NCI-H2081 treated with DMSO at 0.1 percent for 48 hours (cell line): ENCODE results near the gene SHISA6.
"Not testable (repeated sequence)": the region's sequence is repeated elsewhere in the genome, so short reads cannot be mapped to it uniquely, and the experiment has no call there.

ENCODE experiments used
- DNase-seq: peaks from one replicate; lab custom pipeline; 2025; lab: John Stamatoyannopoulos, UW

Gene SHISA6

DNA sequence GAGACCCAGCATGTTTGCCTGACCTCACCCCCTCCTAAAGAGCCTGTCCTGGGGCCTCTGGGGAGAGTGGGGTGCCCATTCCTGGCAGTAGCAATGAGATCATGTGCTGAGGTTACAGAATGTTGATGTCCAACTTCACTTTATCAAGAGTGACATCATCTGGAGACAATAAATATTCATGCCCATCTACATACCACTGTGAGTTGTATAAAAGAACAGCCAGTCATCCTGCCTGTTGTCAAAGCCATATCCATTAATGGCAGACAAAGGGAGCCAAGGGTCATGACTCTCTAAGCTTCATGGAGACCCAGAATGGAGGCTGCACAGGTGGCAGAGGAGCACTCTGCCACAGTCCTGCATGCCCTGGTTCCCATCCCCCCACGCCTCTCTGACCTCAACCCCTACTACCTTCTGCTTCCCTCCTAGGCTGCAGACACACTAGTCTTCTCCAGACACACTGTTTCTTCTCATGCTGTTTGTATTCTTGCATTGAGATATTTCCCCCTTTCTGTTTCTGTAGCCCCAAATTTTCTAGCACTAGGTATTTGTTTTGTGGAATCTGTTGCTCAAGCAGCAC is 27.1 kb downstream of the SHISA6 start:
- no peak for DNase-seq

DNA sequence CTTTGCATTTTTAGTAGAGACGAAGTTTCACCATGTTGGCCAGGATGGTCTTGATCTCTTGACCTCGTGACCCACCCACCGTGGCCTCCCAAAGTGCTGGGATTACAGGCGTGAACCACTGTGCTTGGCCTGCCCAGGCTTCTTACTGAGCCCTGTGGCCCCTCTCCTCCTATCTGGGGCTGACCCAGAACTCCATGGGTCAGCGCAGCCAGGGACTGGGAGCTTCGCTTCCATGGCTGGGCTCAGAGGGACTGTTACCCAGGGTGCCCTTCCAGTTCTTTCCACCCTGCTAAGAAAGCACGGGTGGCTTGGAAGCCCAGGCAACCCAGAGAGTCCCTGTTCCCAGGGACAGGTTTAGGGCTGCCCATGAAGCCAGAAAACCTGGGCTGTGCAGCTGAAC is 28.2 kb downstream of the SHISA6 start:
- DNase-seq, result no peak

DNA sequence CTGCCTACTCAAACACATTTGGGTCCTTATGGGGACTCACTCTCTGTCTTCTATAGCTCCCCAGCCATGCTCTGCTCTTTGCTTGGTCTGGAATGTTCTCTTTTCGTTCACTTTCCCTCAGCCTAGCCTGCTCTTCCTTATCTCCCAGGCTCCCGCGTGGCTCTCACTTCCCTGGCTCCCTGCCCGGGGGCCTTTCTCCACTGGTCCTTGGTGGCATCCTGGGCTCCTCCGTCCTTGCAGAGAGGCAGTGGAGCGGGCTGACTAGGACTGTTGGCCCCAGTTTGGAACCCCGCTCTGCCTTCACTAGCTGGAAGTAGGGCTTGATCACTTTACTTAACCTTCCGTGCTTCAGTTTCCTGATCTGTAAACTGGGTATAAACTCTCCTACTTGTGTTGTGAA is 31.2 kb downstream of the SHISA6 start:
- DNase-seq, result no peak

DNA sequence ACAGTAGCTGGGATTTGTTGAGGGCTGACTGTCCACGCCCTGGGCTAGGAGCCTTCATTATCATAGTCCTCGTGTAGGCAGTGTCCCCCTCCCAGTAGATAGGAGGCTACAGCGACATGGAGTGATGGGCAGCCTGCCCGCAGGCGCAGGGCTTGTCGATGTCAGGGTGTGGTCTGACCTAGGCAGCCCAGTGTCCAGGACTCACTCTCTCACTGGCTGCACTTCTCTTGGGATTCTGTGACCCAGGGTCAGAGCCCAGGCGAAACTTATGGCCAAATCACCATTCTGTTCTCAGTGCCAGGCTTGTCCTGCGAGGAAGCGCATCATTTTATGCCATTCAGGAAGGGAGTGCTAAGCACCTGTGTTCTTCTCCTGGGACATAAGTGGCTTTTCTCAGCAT is 32.6 kb downstream of the SHISA6 start:
- DNase-seq, result no peak

DNA sequence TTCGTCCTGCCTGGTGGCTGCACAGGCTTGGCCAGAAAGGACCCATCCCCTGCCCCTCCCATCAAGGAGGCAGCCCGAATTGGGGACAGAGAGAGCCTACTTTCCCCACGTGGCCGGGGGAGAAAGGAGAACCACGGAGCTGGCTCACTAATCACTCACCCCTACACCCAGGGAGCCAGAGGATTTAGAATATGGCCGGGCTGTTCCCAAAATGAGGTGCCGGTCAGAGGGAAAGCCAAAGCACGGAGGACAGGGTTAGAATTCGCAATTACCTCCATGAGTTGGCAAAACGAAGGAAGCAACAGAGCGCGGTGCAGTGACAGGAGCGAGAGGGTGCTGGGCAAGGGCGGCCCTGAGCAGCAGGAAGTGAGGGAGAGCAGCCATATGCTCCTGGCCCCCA is 33.1 kb downstream of the SHISA6 start:
- no peak for DNase-seq

DNA sequence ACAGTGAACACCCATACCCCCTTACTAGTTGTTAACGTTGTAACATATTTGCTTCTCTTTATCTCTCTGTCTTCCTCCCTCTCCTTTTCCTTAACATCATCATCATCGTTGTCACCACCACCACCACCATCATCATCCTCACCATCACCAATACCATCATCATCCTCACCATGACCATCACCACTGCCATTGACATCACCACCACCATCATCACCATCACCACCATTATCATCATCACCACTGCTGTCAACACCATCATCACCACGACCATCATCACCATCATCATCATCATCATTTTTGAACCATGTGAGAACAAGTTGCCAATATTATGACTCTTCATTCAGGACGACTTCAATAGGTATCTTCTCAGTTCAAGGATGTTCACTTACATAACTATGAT is 35.5 kb downstream of the SHISA6 start:
- DNase-seq, result no peak

DNA sequence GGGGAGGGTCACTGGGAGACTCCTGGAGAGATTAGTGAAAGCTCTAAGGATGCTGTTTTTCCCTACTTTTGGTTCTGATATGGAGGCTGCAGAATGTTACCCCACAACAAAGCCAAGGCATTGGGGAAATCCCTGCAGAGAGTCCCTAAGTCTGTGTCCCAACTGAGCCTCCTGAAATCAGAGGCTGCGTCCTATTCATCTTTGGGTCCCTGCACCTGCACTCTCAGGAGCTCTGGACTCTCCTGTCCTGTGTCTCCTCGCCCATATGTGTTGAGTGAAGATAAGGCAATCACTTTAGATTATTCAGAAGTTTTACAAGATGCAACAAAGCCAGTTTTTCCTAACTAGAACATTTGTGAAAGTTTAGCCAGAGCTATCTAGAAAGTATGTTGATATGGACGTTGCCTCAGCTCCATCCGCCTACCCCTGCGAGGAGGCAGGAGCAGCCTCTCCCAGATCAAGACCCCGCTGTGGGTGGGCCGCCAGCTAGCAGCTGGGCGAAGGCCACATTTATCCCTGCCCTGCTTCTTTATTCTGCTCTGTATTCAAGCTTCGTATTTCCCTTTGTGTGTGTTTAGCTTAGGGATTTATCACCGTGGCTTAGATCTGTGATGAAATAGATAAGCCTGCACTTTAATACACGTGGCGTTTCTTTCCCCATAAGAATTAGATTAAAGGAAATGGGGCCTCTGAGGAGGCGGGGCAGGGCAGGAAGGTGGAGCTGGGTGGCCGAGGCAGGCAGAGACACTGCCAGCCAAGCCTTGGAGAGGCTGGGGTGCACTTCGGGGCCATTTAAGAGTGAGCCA is 37.4 kb downstream of the SHISA6 start:
- no peak for DNase-seq

DNA sequence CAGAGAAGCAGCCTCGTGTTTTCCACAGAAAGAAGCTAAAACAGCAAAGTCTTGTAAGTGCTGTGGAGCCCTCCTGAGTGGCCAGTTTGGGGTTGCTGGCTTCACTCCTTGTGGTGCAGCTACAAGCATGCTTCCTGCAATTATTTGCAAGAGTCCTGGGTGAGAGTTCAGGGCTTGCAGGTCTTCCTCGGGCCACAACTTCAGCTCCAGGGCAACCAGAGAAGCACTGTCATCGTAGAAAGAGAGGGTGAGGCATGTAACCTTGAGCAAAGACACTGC is 37.9 kb downstream of the SHISA6 start:
- DNase-seq, result no peak

DNA sequence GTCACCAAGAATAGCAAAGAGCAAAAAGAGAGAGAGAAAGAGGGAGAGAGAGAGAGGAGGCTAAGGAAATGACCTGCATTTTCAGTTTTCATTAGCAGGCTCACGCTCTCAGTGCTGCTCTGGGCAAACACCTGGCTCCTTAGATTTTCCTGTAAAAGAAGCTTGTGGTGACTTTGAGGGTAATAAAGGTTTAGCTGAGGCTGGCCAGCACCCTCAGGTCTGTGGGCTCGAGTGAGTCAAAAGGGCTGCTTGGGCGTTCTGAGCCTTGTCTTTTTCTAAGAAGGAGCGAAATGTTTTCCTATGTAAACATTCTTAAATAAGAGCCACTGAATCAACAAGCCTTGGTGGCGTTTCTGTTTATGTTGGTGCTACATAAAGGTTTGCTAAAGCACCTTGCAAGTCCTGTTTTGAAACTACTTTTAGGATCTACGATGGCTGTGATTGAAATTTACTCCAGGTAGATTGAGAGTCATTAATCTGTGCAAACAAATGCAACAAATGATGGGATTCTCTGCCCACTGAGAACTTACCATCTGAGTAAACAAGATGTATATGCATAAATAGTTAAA is 38.8 kb downstream of the SHISA6 start:
- no peak for DNase-seq

DNA sequence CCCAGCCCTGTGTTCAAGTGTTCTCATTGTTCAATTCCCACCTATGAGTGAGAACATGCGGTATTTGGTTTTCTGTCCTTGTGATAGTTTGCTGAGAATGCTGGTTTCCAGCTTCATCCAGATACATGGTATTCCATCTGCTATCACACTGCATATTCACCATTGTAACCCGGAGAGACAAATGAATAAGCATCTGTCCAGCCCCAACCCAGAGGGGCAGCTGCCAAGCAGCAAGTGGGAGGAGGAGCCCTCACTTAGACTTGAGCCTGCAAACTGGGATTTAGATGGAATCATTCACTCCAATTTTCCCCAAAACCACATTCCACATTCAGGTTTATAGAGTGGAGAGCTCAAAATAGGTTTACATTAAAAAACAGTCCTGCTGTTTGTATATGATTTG is 41.6 kb downstream of the SHISA6 start:
- no peak for DNase-seq

DNA sequence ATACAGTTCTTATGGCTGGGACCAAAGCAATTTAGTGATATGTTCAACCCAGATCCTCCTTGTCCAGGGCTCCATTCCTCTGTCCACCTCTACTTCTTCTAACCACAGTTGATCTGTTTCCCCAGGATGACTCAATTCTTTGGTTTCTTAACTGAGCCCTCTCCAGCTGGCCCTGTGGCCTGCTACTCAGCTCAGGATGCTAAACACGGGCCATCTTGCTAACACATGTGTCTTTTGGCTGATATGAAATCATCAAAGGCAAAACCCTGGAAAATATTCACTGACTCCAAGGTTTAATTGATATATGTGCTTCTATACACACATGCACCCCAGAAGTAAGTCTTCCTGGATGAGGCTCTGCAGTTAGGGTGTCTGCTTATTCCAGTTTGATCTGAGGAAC is 43.8 kb downstream of the SHISA6 start:
- no peak for DNase-seq

DNA sequence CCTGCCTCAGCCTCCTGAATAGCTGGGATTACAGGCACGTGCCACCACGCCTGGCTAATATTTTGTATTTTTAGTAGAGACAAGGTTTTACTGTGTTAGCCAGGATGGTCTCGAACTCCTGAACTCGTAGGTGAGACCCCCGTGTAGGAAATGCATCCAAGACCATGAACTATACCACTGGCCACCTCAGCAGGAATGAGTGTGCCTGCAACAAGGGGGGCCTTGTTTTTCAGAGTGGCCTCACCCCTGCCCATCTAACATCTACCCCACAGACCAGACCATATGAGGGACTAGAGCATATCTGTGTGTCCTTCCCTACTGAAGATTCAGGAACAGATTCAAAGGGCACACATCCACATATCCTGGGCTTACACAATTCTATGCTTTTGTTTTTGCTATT is 44.9 kb downstream of the SHISA6 start:
- DNase-seq, result no peak

DNA sequence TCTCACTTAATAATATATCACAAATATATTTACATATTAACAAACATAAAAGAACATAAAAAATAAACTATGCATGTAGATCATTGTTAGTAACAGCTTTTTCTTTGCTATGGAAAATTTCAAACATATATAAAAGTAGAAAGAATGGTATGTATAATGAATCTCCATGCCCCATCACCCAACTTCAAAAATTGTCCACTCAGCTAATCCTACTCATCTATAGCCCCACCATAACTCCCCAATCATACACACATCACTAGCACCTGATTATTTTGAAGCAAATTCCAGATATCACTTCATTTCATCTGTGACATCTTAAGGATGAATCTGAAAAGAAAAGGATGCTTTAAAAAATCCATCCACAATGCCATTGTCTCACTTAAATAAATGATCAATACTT is 46.8 kb downstream of the SHISA6 start:
- no peak for DNase-seq

DNA sequence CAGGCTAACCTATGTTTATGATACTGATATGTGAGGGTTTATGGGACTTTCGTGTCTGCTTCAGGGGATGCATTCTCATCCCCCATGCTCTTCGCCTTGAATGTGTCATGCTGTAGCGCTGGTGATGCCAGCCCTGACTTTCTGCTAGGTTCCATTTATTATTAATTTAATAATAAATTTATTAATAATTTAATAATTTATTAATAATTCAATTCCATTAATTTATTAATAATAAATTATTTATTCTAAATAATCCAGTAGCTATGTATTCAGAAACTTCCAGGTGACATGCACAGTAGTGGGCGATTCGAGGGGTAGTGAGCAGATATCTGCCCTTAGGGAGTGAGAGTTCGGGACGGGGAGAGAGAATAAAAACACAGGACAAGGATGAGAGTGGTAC is 49.8 kb downstream of the SHISA6 start:
- DNase-seq, result no peak

DNA sequence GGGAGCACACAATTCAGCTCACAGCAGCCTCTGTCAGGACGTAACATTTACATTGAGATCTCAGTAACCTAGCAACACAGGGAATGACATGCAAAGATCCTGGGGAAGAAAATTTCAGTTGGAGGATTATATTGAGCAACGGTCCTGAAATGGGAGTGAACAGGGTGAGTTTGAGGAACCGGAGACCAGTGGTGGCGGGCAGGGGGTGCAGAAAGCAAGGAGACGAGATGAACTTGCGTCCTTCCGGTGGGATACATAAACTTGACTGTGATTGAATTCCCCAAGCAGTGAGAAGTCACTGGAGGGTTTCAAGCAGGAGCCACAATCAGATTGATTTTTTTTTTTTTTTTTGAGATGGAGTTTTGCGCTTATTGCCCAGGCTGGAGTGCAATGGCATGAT is 51.5 kb downstream of the SHISA6 start:
- DNase-seq, result no peak

DNA sequence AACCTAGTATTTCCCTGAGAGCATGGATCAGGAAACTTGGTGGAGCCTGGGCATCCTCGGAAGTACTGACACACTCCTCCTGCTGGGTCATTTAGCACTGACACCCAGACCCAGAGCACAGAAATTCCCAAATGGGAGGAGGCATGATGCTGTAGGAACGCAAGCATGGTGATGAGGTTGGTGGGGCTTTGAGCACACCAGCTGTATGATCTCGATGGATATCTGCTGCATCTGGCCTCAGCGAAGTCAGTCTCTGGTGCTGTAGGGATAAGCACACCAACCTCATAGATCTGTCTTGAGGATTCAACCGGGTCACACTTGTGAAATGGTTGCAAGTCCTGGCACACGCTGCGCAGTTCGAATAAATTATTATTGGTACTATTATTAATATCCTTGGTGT is 52.5 kb downstream of the SHISA6 start:
- no peak for DNase-seq

DNA sequence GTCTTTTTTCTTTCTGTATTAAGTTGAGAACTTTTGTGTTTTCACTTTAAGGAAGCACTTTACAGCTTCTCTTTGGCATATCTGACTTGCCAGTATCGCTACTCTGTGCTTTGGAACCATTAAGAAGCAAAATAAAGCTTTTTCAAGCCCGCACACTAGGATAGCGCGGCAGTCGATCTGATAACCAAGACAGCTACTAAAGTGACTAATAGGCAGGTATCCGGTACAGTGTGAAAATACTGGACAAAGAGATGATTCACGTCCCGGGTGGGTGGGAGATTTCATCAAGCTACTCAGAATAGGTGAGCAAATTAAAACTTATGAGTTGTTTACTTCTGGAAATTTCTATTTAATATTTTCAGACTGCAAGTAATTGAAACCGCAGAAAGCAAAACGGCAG is 53.8 kb downstream of the SHISA6 start:
- no peak for DNase-seq

DNA sequence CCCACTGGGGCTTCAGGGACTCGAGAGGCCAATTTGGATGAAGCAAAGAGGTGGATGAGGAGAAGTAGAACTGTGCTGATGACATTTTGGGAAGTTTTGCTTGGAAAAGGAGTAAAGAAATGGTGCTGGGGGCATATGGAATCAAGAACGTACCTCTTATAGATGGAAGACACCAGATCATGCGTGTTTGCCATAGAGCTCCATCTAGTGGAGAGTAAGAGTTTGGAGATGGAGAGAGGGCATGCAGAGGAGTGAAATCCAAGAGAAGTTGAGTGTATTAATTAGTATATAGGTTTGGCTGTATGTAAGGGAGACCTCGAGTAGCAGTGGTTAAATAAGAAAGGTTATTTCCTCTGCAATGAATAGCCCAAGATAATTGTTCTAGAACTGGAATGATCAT is 56.0 kb downstream of the SHISA6 start:
- no peak for DNase-seq

DNA sequence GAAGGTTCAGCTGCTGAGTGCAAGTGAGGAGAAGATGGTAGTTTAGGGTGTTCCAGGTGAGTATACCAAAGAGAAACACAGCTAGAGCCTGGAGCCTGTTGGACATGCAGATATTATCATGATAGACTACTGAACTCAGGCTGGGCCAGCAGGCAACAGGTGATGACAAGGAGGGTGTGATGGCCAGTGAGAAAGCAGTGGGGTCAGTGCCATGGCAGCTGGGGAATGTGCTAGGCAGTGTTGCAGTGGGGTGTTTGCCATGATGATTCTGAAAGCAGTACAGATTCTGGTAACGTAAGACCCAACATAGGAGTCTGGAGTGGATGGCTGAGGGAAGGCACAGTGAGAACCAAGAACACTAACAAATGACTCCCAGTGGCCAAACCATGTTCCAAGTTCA is 57.4 kb downstream of the SHISA6 start:
- DNase-seq, result no peak

DNA sequence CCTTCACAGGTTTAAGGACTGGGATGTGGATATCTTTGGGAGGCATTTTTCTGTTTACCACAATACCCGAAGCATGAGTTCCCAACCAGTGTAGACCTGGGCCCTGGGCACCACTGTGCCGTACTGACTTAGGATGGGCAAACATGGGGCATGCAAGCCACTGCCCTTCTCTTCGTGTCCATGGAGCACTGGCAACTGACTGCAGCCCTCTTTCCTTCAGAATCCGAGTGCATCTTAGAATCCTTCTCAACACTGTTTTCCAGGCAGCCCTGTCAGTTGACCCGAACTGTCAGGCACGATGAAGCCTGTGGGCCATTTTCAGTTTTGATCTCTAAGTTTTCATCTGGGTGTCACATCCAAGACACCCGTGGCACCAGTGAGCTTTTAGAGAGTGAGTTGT is 59.2 kb downstream of the SHISA6 start:
- no peak for DNase-seq

DNA sequence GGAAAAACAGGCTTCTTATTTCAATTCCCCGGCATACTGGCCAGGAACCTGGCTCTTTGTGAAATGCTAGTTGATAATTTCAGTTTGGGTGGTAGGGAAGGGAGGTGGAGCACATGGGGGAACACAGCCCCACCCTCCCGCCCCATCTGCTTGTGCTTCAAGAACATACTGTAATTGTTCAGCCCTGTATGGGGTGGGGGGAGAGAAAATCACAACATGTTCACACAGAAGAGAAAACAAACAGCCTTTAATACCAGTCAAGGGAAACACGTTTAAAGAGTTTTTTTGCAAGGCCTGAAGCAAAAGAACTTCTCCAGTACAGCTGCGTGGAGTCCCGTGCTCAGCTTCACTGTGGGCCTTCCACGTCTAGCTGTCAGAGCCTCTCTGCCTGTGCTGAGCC is 59.7 kb downstream of the SHISA6 start:
- DNase-seq, result no peak

DNA sequence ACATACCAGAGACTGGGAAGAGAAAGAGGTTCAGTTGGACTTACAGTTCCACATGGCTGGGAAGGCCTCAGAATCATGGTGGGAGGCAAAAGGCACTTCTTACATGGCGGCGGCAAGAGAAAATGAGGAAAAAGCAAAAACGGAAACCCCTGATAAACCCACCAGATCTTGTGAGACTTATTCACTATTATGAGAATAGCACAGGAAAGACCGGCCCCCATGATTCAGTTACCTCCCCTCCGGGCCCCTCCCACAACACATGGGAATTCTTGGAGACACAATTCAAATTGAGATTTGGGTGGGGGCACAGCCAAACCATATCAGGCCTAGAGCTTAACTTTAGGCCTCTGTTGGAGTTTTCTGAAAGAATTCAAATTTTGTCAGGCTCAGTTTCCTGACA is 60.9 kb downstream of the SHISA6 start:
- DNase-seq, result not testable (repeated sequence)

DNA sequence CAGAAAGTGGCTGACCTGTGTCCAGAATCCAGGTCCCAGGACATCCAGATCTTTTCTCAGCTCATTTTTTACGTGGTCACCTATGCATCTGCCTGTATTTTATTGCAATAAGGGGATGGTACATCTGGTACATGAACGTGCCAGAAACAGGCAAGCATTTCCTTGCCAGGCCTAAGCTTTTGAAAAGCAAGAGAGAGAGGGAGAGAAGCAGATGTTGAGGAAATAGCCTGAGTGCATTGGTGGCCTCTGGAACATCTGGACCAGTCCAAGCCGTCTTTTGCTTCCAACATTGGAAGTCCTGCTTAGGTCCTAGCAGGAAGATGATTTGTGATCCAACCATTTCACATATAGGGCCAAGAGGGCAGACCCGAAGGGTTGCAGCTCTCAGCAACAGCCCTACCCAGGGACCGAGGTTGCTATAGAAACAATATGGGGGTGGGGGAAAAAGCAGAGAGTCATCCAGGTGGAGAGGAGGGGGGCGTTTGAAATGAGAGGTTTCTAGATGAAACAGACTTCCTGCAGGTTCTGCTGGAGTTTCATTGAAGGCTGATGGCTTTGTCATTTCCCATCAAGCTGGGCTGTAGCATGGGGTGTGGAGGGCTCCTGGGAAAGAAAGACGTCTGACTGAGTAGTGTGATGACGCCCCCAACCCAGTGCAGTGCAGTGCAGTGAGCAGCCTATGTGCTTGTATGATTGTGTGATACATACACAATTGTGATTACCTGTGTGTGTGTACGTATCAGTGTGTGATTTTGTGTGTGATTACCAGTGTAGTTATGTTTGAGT is 61.6 kb downstream of the SHISA6 start:
- DNase-seq, result no peak
